T47D (cell line): Measurements from ENCODE around the gene TMA16.
A peak's percentile ranks its signal among the peaks of the same experiment; 100 is the strongest.

Experiments
- DNase-seq, 2 experiments: peaks; one replicate each; pipeline versions ENCODE4 v3.0.0 to v3.0.0-alpha.2; 2011 to 2012; ENCODE audit warnings: low read depth in 1 of 2, low spot score in 1 of 2
- JUND ChIP-seq: IDR thresholded peaks from 2 replicates; pipeline ENCODE4 v1.6.1; 2012; ENCODE audit warnings: low read depth
- in situ Hi-C: cut with HindIII; loops from 2 replicates; pipeline ENCODE4 v1.10.0; 2016; ENCODE audit warnings: low sequenced_read_pairs, low pct_unique_long_range_greater_than_20kb

Gene TMA16

GRCh38 chr4:163554870-163555465 is 60.5 kb downstream of the TMA16 start:
- DNase-seq = peak in 1 of 2 experiments; percentile 33
- no peak for TF ChIP-seq JUND
- in situ Hi-C loops = no loop called here

GRCh38 chr4:163556177-163556576 is 61.7 kb downstream of the TMA16 start:
- in situ Hi-C loops = no loop called here
- no peak for TF ChIP-seq JUND
- DNase-seq = peak in 1 of 2 experiments; percentile 36

GRCh38 chr4:163556650-163557391 is 62.3 kb downstream of the TMA16 start:
- no peak for DNase-seq
- in situ Hi-C loops = no loop called here
- TF ChIP-seq JUND = no peak

GRCh38 chr4:163558539-163559044 is 64.1 kb downstream of the TMA16 start:
- no peak for DNase-seq
- TF ChIP-seq JUND = no peak
- in situ Hi-C loops = no loop called here

GRCh38 chr4:163562496-163562895 is 68.0 kb downstream of the TMA16 start:
- DNase-seq = no peak
- TF ChIP-seq JUND = no peak
- in situ Hi-C loops = no loop called here

- in situ Hi-C loops = no loop called here
- TF ChIP-seq JUND = no peak
- DNase-seq = no peak
Measured at GRCh38 chr4:163563592-163563991, 69.1 kb downstream of the TMA16 start.

GRCh38 chr4:163564221-163564720 is 69.8 kb downstream of the TMA16 start:
- DNase-seq = no peak
- no peak for TF ChIP-seq JUND
- in situ Hi-C loops = no loop called here

- DNase-seq = no peak
- in situ Hi-C loops = no loop called here
- TF ChIP-seq JUND = no peak
Measured at GRCh38 chr4:163565226-163566135, 71.0 kb downstream of the TMA16 start.

GRCh38 chr4:163566257-163566796 is 71.8 kb downstream of the TMA16 start:
- TF ChIP-seq JUND = no peak
- in situ Hi-C loops = no loop called here
- no peak for DNase-seq

- no peak for DNase-seq
- in situ Hi-C loops = no loop called here
- no peak for TF ChIP-seq JUND
Measured at GRCh38 chr4:163568843-163569242, 74.4 kb downstream of the TMA16 start.
